Measurements from ENCODE around the gene CENPE.

CENPE gene

DNA sequence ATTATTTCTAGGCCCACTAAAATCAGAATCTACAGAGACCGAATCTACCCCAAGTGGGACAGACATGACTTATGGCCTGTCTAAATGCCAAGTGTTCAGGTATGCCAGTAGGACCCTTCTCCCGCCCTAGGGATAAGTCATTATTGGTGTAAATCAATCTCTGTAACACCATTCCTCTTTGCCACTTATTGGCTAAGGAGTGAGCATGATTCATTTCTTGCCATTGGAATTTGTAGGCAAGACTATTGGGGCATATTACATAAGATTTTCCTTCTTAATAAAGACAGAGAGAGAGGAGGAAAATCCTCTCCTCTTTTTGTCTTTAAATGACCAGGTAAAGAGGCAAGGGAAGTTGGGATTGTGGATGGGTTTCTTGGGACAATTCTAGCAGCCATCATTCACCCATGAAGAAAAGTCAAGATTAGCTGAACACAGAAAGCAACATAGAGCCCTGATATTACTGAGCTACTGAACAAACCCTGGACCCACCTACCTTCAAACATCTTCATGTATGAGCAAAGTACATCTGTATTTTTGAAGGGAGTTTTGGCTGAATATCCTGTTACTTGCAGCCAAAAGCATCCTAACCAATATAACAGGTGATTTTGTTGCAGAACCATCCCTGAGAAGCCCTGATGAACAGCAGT, 124.2 kb downstream of the CENPE start:
- TF ChIP-seq, protein P1, sequence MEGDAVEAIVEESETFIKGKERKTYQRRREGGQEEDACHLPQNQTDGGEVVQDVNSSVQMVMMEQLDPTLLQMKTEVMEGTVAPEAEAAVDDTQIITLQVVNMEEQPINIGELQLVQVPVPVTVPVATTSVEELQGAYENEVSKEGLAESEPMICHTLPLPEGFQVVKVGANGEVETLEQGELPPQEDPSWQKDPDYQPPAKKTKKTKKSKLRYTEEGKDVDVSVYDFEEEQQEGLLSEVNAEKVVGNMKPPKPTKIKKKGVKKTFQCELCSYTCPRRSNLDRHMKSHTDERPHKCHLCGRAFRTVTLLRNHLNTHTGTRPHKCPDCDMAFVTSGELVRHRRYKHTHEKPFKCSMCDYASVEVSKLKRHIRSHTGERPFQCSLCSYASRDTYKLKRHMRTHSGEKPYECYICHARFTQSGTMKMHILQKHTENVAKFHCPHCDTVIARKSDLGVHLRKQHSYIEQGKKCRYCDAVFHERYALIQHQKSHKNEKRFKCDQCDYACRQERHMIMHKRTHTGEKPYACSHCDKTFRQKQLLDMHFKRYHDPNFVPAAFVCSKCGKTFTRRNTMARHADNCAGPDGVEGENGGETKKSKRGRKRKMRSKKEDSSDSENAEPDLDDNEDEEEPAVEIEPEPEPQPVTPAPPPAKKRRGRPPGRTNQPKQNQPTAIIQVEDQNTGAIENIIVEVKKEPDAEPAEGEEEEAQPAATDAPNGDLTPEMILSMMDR (IDR thresholded peaks at IDR 0.05; ENCODE audit: control insufficient read depth, insufficient read depth, low read depth, low read length, missing control alignments) = no peak
- H3K4me3 ChIP-seq (ENCODE audit: control insufficient read depth, low read depth, low read length) = no peak overlapping the region
- DNase-seq (ENCODE audit: low read depth) = no peak

DNA sequence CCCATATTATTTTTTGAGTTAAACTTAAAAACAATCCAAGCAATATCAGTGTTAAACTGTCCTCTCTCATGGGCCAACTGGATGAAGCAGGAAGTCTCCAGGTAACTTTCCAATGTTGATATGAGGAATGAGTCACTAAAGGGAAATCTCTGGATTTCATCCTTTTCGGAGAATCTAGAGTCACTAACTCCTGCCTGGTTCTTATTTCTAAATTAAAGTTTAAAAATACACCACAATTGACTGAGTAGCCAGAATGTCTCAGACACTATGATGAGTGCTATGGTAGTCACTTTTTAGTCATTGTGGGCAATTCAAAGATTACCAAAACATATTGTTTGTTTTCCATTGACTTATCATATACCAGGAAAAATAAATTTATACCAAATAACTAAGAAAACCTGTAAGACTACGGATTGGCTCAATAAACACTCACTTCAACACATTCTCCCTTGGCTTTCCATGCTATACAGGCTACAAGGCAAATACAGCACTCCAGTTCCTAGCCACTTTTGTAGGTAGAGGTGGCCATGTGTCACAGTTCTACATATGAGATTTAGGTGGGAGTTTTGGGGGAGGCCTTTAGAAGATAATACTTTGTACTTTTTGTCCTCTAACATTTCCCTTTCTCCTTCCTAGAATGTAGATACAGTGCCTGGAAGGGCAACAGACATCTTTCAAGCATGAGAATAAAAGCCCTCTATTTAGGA, 130.1 kb downstream of the CENPE start:
- no peak overlapping the region for H3K4me3 ChIP-seq (ENCODE audit: control insufficient read depth, low read depth, low read length)
- TF ChIP-seq, protein P1 (IDR thresholded peaks at IDR 0.05; ENCODE audit: control insufficient read depth, insufficient read depth, low read depth, low read length, missing control alignments) = no peak
- DNase-seq (ENCODE audit: low read depth) = no peak

DNA sequence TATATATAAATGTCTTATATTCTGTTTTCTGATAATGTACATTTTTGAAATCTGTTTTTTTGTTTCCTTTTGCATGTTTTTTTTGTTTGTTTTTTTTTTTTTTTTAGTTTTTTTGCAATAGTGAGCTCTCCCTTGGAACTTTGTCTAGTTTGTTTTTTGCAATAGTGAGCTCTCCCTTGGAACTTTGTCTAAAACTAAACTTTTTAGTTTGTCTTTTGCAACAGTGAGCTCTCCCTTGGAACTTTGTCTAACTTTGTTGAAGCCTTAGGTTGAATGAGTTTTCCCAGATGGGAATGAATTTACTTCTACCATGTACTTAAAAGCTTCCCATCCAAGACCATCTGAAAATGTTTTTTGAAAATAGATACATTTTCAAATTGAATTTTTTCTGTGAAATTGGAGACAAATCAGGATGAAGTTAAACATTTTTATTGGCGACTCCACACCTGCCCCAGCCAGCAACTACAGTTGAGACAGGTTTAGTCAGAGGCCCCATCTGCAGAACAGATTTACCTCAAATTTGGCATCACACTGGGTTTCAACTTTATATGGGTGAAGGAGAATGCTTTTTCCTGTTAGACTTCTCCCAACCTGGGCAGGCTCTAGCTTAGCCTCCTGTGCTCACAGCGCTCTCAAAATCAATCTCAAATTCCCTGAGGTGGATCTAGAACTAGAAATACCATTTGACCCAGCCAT, 137.5 kb downstream of the CENPE start:
- no peak overlapping the region for H3K4me3 ChIP-seq (ENCODE audit: control insufficient read depth, low read depth, low read length)
- TF ChIP-seq, protein P1 (IDR thresholded peaks at IDR 0.05; ENCODE audit: control insufficient read depth, insufficient read depth, low read depth, low read length, missing control alignments) = no peak
- no peak for DNase-seq (ENCODE audit: low read depth)
